Activated CD8-positive, alpha-beta memory T cell treated with anti-CD3 and anti-CD28 coated beads for 24 hours (primary cell): ENCODE results near the gene IQCE.
"Not testable (repeated sequence)": the region's sequence is repeated elsewhere in the genome, so short reads cannot be mapped to it uniquely, and the experiment has no call there.

Experiments
- DNase-seq: peaks from one replicate; pipeline ENCODE4 v3.0.0-alpha.2; 2020

Gene IQCE

GRCh38 chr7:2533566-2533965, 25.2 kb upstream of the IQCE start:
- not testable (repeated sequence) for DNase-seq

GRCh38 chr7:2534214-2534613, 24.6 kb upstream of the IQCE start:
- not testable (repeated sequence) for DNase-seq

- DNase-seq, result not testable (repeated sequence)
These were observed 22.7 kb upstream of the IQCE start for GRCh38 chr7:2535872-2536627.

GRCh38 chr7:2537981-2538851, 20.6 kb upstream of the IQCE start:
- DNase-seq, result no peak

GRCh38 chr7:2539031-2539911, 19.5 kb upstream of the IQCE start:
- no peak for DNase-seq

- no peak for DNase-seq
These were observed 18.6 kb upstream of the IQCE start for GRCh38 chr7:2540133-2540532.

- no peak for DNase-seq
These were observed 18.1 kb upstream of the IQCE start for GRCh38 chr7:2540641-2541051.

- DNase-seq, result no peak
These were observed 17.3 kb upstream of the IQCE start for GRCh38 chr7:2541291-2542010.

GRCh38 chr7:2542011-2542915, 16.5 kb upstream of the IQCE start:
- DNase-seq, result no peak

- DNase-seq, result no peak
These were observed 15.6 kb upstream of the IQCE start for GRCh38 chr7:2542916-2543871.

GRCh38 chr7:2544541-2545188, 14.1 kb upstream of the IQCE start:
- no peak for DNase-seq

- no peak for DNase-seq
These were observed 12.9 kb upstream of the IQCE start for GRCh38 chr7:2545746-2546425.

GRCh38 chr7:2546776-2547586, 11.8 kb upstream of the IQCE start:
- no peak for DNase-seq

GRCh38 chr7:2551418-2551817, 7.4 kb upstream of the IQCE start:
- no peak for DNase-seq

- DNase-seq, result no peak
These were observed 5.7 kb upstream of the IQCE start for GRCh38 chr7:2553108-2553507.

GRCh38 chr7:2553831-2554581, 4.8 kb upstream of the IQCE start:
- no peak for DNase-seq

- DNase-seq, result no peak
These were observed 4.1 kb upstream of the IQCE start for GRCh38 chr7:2554661-2555111.
